ENCODE data around the gene HEY2.
"Not testable (repeated sequence)": the region's sequence is repeated elsewhere in the genome, so short reads cannot be mapped to it uniquely, and the experiment has no call there.

The HEY2 gene

DNA sequence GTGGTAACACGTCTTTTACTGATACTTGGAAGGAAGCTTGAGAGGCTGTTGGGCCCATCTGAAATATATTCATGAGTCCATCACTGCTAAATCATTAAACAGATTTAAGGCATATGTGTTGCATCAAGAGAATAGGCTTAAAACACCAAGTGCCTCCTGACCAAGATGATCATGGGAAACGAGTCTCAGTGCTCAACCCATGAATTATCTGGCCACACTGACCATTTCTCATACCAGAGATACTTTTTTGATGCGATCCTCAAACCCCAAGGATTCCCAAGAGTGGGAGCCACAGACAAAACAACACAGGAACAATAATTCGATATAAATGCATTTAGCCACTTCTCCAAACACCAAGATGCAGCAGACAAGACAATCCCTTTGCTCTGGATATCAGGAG, 17.2 kb downstream of the HEY2 start (continued):
- TF ChIP-seq ARNTL (CRISPR knock-in tag; IDR thresholded peaks at IDR 0.05; ENCODE audit: borderline replicate concordance, low read depth) (no peak), SNAI2 (CRISPR knock-in tag; IDR thresholded peaks at IDR 0.05) (no peak)
- TF ChIP-seq, protein P1, sequence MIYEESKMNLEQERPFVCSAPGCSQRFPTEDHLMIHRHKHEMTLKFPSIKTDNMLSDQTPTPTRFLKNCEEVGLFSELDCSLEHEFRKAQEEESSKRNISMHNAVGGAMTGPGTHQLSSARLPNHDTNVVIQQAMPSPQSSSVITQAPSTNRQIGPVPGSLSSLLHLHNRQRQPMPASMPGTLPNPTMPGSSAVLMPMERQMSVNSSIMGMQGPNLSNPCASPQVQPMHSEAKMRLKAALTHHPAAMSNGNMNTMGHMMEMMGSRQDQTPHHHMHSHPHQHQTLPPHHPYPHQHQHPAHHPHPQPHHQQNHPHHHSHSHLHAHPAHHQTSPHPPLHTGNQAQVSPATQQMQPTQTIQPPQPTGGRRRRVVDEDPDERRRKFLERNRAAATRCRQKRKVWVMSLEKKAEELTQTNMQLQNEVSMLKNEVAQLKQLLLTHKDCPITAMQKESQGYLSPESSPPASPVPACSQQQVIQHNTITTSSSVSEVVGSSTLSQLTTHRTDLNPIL (CRISPR knock-in tag; IDR thresholded peaks at IDR 0.05; ENCODE audit: low read depth) = no peak

GRCh38 chr6:125769147-125769783, 19.8 kb downstream of the HEY2 start:
- no peak; the same call in 2 of the 3 replicates for ATAC-seq
- TF ChIP-seq GLIS3 (CRISPR knock-in tag; IDR thresholded peaks at IDR 0.05) (no peak), ZNF8 (CRISPR knock-in tag; IDR thresholded peaks at IDR 0.05) (no peak), TCF4 (CRISPR knock-in tag; IDR thresholded peaks at IDR 0.05; ENCODE audit: borderline replicate concordance) (no peak), CSDC2 (CRISPR knock-in tag; IDR thresholded peaks at IDR 0.05) (no peak), SNAI2 (CRISPR knock-in tag; IDR thresholded peaks at IDR 0.05) (no peak), ZNF565 (CRISPR knock-in tag; conservative IDR thresholded peaks at IDR 0.05; ENCODE audit: low read depth) (no peak), ZFP3 (CRISPR knock-in tag; IDR thresholded peaks at IDR 0.05) (no peak), ISL1 (CRISPR knock-in tag; IDR thresholded peaks at IDR 0.05) (no peak), ZC3H10 (CRISPR knock-in tag; IDR thresholded peaks at IDR 0.05) (no peak), POU6F1 (CRISPR knock-in tag; IDR thresholded peaks at IDR 0.05; ENCODE audit: borderline replicate concordance, low read depth) (no peak), ARNTL (CRISPR knock-in tag; IDR thresholded peaks at IDR 0.05; ENCODE audit: borderline replicate concordance, low read depth) (no peak)
- TF ChIP-seq, protein P2, sequence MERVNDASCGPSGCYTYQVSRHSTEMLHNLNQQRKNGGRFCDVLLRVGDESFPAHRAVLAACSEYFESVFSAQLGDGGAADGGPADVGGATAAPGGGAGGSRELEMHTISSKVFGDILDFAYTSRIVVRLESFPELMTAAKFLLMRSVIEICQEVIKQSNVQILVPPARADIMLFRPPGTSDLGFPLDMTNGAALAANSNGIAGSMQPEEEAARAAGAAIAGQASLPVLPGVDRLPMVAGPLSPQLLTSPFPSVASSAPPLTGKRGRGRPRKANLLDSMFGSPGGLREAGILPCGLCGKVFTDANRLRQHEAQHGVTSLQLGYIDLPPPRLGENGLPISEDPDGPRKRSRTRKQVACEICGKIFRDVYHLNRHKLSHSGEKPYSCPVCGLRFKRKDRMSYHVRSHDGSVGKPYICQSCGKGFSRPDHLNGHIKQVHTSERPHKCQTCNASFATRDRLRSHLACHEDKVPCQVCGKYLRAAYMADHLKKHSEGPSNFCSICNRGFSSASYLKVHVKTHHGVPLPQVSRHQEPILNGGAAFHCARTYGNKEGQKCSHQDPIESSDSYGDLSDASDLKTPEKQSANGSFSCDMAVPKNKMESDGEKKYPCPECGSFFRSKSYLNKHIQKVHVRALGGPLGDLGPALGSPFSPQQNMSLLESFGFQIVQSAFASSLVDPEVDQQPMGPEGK (CRISPR knock-in tag; IDR thresholded peaks at IDR 0.05; ENCODE audit: borderline replicate concordance) = no peak
- TF ChIP-seq, protein P3, sequence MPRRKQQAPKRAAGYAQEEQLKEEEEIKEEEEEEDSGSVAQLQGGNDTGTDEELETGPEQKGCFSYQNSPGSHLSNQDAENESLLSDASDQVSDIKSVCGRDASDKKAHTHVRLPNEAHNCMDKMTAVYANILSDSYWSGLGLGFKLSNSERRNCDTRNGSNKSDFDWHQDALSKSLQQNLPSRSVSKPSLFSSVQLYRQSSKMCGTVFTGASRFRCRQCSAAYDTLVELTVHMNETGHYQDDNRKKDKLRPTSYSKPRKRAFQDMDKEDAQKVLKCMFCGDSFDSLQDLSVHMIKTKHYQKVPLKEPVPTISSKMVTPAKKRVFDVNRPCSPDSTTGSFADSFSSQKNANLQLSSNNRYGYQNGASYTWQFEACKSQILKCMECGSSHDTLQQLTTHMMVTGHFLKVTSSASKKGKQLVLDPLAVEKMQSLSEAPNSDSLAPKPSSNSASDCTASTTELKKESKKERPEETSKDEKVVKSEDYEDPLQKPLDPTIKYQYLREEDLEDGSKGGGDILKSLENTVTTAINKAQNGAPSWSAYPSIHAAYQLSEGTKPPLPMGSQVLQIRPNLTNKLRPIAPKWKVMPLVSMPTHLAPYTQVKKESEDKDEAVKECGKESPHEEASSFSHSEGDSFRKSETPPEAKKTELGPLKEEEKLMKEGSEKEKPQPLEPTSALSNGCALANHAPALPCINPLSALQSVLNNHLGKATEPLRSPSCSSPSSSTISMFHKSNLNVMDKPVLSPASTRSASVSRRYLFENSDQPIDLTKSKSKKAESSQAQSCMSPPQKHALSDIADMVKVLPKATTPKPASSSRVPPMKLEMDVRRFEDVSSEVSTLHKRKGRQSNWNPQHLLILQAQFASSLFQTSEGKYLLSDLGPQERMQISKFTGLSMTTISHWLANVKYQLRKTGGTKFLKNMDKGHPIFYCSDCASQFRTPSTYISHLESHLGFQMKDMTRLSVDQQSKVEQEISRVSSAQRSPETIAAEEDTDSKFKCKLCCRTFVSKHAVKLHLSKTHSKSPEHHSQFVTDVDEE (CRISPR knock-in tag; IDR thresholded peaks at IDR 0.05) = no peak

DNA sequence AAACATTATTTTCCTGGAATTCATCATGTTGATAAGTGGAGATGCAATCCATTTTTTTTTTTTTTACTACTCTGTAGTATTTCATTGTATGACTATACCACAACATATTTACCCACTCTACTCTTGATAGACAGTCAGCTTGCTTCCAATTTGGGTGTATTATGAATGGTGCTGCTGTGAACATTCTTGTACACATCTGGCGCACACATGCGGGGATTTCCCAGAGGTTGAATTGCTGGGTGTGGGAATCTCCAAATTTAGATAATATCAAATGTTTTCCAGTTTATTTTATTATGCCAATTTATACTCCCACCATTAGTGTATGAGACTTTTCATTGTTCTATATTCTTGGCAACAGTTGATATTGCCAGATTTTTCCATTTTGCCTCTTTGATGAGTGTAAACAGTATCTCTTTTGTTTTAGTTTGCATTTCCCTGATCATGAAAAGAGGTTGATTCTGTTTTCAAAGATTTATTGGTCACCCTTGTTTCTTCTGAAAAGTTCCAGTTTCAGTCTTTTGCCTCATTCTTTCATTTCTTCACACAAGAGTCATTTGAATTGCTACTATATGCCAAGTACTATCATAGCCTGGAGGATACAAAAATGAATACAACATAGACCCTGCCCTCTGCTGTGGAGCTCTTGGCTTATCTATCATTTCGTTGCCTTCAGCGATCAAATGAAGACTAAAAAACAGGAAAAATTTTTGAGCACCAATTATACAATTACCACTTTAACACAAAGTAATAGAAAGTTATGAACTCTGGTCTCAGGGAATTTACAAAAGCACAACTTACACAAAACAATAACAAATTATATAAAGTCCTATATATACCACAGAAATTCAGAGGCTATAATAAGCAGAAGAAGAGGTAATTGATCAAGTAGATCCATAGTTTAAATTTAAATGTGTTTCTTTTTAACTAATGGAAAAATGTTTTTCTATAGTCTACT, 24.2 kb downstream of the HEY2 start:
- TF ChIP-seq CSRNP3 (CRISPR knock-in tag; IDR thresholded peaks at IDR 0.05) = no peak
- TF ChIP-seq, protein P2 (CRISPR knock-in tag; IDR thresholded peaks at IDR 0.05; ENCODE audit: borderline replicate concordance) = no peak
- TF ChIP-seq ARNTL (CRISPR knock-in tag; IDR thresholded peaks at IDR 0.05; ENCODE audit: borderline replicate concordance, low read depth) = no peak
- peak; percentile 59; the same call in 1 of the 2 replicates for TF ChIP-seq TCF4 (CRISPR knock-in tag; IDR thresholded peaks at IDR 0.05; ENCODE audit: borderline replicate concordance)
- no peak for TF ChIP-seq ZFP3 (CRISPR knock-in tag; IDR thresholded peaks at IDR 0.05)
- peak; percentile 79 for TF ChIP-seq ZNF8 (CRISPR knock-in tag; IDR thresholded peaks at IDR 0.05)
- no peak for TF ChIP-seq ISL1 (CRISPR knock-in tag; IDR thresholded peaks at IDR 0.05)
- TF ChIP-seq POU6F1 (CRISPR knock-in tag; IDR thresholded peaks at IDR 0.05; ENCODE audit: borderline replicate concordance, low read depth) = no peak
- TF ChIP-seq ZFP30 (CRISPR knock-in tag; IDR thresholded peaks at IDR 0.05) = no peak
- ATAC-seq = no peak

DNA sequence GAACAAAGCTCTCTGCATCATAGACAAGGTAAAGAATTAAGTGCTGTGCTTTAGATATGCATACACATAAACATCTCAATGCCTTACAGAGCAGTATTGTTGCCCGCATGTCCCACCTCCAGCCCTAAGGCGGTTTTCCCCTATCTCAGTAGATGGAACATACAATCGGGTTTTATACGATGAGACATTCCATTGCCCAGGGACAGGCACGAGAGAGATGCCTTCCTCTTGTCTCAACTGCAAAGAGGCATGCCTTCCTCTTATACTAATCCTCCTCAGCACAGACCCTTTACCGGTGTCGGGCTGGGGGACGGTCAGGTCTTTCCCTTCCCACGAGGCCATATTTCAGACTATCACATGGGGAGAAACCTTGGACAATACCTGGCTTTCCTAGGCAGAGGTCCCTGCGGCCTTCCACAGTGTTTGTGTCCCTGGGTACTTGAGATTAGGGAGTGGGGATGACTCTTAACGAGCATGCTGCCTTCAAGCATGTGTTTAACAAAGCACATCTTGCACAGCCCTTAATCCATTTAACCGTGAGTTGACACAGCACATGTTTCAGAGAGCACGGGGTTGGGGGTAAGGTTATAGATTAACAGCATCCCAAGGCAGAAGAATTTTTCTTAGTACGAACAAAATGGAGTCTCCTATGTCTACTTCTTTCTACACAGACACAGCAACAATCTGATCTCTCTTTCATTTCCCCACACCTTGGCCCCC, 26.8 kb downstream of the HEY2 start:
- ATAC-seq = not testable (repeated sequence)
